Dendritic cell treated with granulocyte-macrophage colony-stimulating factor and Interleukin-4, amounts not matched to agents 40 ng/mL and 50 ng/mL, for 4 days (primary cell): Measurements from ENCODE around the gene PPARA.
A peak's percentile ranks its signal among the peaks of the same experiment; 100 is the strongest.

Source experiments
- H3K27ac Mint-ChIP-seq: one replicate; pipeline ENCODE4 v1.8.0; 2022; ENCODE audit warnings: mild to moderate bottlenecking, mixed read lengths
- H3K27me3 Mint-ChIP-seq: one replicate; pipeline ENCODE4 v1.8.0; 2022; ENCODE audit warnings: mild to moderate bottlenecking, mixed read lengths
- H3K36me3 Mint-ChIP-seq: one replicate; pipeline ENCODE4 v1.8.0; 2022; ENCODE audit warnings: low read depth, mixed read lengths
- H3K4me1 Mint-ChIP-seq: one replicate; pipeline ENCODE4 v1.8.0; 2022; ENCODE audit warnings: low read depth, mixed read lengths
- H3K4me3 Mint-ChIP-seq: one replicate; pipeline ENCODE4 v1.8.0; 2022; ENCODE audit warnings: mild to moderate bottlenecking, moderate library complexity, mixed read lengths
- H3K9me3 Mint-ChIP-seq: one replicate; pipeline ENCODE4 v1.8.0; 2022; ENCODE audit warnings: mixed read lengths
- intact Hi-C: fragments of 100-400 bp; cut with micrococcal nuclease; formaldehyde crosslinking; loops from one replicate; pipeline ENCODE4 v1.15.0; 2022

PPARA gene

DNA sequence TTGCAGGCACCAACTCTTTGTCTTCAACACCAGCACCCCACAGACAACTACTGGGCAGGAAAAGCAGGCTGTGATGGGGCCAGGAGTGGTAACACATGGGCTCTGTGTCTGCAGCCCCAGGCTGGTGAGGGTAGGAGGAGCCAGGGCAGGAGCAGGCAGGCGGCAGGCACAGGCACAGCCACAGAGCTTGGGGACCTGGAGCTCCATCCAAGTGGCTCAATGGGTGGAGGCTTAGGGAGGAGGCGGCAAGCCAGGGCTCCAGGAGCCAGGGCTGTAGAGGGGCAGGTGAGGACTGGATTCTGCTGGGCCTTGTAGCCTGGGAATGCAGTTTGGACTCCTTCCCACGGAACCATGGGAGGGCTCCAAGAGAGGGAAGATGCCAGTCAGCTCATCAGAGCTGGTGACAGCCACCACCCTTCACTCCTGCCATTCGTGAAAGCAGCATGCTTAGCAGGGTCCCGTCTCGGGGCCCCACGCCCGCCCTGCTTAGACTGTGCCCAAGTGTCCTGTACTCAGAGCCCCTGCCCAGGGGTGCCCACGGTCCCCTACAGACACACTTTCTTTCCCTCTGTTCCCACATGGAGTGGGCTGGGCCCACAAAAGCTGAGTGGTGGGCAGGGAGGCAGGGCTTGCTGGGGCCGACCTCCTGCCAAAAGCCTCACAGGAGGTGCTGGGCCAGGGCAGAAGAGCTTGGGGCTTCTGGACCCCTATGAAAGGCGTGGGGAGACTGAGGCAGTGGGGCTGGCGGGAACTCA is 129.9 kb downstream of the PPARA start:
- intact Hi-C loops: no loop called here
- Mint-ChIP-seq H3K4me1 (peaks cover 18% of the 10 kb centered on the region), H3K27ac (peak overlapping the region; percentile 17), H3K27me3 (no peaks in the 10 kb centered on the region), H3K4me3 (no peak overlapping the region), H3K36me3 (peaks cover 100% of the 10 kb centered on the region), H3K9me3 (peaks cover 5% of the 10 kb centered on the region)

DNA sequence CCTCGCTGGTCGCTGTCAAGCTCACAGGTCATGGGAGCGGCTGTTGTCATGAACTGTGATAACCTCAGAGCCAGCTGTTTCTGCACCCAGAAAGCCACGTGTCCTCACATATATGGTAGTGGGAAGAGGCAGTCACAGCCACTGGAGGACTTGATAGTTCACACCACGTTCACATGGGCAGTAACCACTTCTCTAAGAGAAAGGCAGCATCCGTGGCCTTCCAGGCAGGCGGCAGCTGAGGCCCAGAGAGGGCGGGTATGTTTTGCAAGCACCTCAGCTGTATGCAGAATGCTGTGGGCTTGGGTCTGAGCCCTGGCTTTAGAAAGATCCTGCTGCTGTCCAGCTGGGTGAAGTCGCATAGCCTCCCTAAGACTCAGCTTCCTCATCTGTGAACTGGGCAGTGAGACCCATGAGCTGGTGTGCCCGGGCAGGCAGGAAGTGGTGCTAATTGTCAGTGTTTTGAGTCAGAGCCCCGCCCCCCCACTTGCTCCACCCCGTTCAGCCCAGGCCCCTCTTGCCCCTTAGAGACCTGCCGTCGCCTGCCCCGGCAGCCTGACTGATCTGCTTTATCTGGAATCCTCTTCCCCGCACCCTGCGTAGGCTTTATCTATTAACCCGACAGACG is 130.8 kb downstream of the PPARA start:
- H3K4me1 Mint-ChIP-seq: peaks cover 10% of the 10 kb centered on the region
- H3K27me3 Mint-ChIP-seq: no peaks in the 10 kb centered on the region
- H3K4me3 Mint-ChIP-seq: no peak overlapping the region
- H3K27ac Mint-ChIP-seq: peak overlapping the region; percentile 17
- intact Hi-C loops: no loop called here
- peaks cover 100% of the 10 kb centered on the region for H3K36me3 Mint-ChIP-seq
- no peaks in the 10 kb centered on the region for H3K9me3 Mint-ChIP-seq

- H3K4me1 Mint-ChIP-seq: peaks cover 13% of the 10 kb centered on the region
- intact Hi-C loops: no loop called here
- peak overlapping the region; percentile 23 for H3K27ac Mint-ChIP-seq
These were observed 131.7 kb downstream of the PPARA start for GRCh38 chr22:46281866-46282678.

DNA sequence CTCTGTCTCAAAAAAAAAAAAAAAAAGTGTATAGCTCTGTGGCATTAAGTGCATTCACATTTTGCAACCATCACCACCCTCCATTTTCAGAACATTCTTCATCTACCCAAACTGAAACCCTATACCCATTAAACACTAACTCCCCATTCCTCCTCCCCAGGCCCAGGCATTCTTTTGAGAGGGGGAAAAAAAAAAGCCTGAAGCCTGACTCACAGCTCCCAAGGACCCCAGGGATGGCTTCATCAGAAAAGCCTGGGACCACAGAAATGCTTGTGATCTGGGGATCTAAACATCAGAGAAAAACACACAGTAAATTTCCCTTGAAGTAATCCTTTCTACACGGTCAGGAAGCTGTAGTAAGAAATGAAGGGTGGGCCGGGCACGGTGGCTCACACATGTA is 135.7 kb downstream of the PPARA start:
- no peak overlapping the region for H3K27ac Mint-ChIP-seq
- H3K27me3 Mint-ChIP-seq: no peaks in the 10 kb centered on the region
- intact Hi-C loops: no loop called here
- H3K36me3 Mint-ChIP-seq: peaks cover 97% of the 10 kb centered on the region
- H3K4me1 Mint-ChIP-seq: peaks cover 19% of the 10 kb centered on the region
- H3K4me3 Mint-ChIP-seq: no peak overlapping the region
- no peaks in the 10 kb centered on the region for H3K9me3 Mint-ChIP-seq

More at GRCh38 chr22:46281866-46282678, 131.7 kb downstream of the PPARA start:
- no peaks in the 10 kb centered on the region for H3K27me3 Mint-ChIP-seq
- H3K4me3 Mint-ChIP-seq: no peak overlapping the region
- peaks cover 100% of the 10 kb centered on the region for H3K36me3 Mint-ChIP-seq
- H3K9me3 Mint-ChIP-seq: no peaks in the 10 kb centered on the region

DNA sequence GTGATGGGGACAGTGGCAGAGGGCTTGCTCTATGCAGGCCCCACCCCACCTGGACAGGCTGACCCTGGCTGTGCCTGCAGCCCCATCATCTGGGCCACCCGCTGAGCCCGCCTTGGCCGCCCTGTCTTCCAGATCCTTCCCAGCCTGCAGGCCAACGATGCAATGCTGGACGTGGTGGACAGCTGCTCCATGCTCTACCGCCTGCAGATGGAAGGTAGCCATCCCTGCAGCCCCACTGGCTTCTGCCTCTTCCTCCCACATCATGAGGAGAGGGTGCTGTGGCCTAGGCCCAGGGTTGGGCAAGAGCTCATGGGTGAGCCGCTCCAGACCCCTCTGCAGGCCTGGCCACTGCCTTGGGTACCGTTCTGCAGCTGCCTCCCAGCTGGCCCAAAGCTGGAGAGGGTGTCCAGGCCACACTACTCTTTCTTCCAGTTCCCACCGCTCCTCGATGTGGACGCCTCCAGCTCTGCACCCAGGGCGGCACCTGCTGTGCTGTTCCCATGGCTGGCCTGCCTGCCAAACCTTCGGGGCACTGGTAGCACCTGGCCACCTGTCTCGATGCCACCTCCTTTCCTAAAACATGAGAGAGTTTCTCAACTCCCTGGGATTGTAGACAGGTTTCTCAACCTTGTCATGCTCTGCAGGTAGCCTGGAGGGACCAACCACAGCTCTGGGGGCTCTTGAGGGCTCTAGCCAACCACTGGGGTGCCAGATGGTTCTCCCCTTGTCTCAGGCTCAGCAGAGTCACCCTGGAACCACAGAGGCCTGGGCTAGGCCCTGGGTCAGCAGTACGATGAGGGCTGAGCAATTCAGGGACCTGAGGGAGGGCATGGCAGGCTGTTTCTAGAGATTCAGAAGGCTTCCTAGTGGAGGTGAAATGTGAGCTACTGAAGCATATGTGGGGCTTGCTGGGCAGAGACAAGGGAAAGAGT is 136.9 kb downstream of the PPARA start:
- Mint-ChIP-seq H3K36me3 (peaks cover 96% of the 10 kb centered on the region), H3K4me3 (peak overlapping the region; percentile 48), H3K4me1 (peaks cover 19% of the 10 kb centered on the region), H3K27me3 (no peaks in the 10 kb centered on the region), H3K27ac (peak overlapping the region; percentile 65), H3K9me3 (no peaks in the 10 kb centered on the region)
- intact Hi-C loops: no loop called here

DNA sequence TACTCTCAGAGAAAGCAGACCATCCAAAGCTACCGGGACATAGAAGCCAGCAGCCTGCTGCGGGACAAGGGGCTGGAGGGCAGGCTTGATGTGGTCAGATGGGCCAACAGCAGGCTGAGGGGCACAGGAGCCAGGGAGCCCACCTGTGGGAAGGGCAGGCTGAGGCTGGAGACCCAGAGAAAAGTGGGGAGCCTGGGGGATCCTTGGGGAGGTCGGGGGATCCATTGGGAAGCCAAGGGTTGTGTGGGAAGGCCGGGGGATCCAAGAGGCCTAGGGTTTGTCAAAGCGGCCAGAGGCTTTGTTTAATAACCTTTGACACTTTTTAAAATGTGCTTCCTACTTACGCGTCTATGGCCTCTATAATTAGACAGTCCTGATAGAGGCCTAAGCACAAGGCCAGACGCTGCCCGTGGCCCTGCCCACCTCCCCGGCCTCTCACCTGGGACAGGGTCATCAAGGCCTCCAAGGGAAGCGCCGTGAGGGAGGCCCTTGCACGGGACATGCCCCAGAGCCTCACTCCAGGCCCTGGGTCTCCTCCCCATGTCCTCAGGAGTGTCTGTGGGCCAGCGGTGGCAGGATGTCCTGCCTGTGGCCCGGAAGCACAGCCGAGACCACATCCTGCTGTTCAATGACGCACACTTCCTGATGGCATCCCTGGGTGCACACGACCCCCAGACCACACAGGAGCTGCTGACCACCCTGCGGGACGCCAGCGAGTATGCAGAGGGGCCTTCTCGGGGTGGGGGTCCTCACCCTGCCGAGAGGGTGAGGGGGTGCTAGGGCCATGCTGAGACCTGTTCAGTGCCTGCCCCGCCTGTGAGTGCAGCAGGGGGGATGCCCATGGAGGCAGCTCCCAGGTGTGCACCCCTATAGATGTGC is 137.8 kb downstream of the PPARA start:
- Mint-ChIP-seq H3K27me3 (no peaks in the 10 kb centered on the region), H3K27ac (peak overlapping the region; percentile 65), H3K9me3 (no peaks in the 10 kb centered on the region), H3K4me3 (peak overlapping the region; percentile 49), H3K4me1 (peaks cover 28% of the 10 kb centered on the region), H3K36me3 (peaks cover 96% of the 10 kb centered on the region)
- intact Hi-C loops: no loop called here

DNA sequence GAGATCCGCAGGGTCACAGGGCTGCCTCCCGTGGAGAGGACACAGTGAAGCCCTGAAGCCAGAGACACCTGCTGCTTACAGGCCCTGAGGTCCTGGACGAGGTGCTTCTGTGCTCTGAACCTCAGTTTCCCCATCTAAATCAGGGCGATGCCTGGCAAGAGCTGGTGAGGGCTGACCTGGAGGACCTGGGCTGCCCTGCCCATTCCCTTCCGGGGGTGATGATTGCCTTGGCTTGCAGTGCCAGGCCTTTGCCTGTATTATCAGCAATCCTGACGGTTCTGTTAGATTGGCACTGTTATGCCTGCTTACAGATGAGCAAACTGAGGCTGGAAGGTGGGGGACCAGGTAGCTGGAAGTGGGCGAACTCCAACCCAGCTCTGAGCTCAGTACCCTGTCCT is 138.5 kb downstream of the PPARA start:
- H3K4me3 Mint-ChIP-seq: no peak overlapping the region
- H3K27ac Mint-ChIP-seq: peak overlapping the region; percentile 65
- intact Hi-C loops: no loop called here
- no peaks in the 10 kb centered on the region for H3K27me3 Mint-ChIP-seq
- peaks cover 35% of the 10 kb centered on the region for H3K4me1 Mint-ChIP-seq
- no peaks in the 10 kb centered on the region for H3K9me3 Mint-ChIP-seq
- peaks cover 93% of the 10 kb centered on the region for H3K36me3 Mint-ChIP-seq

- H3K27ac Mint-ChIP-seq: no peak overlapping the region
- peaks cover 87% of the 10 kb centered on the region for H3K36me3 Mint-ChIP-seq
- H3K4me1 Mint-ChIP-seq: peaks cover 40% of the 10 kb centered on the region
- H3K27me3 Mint-ChIP-seq: no peaks in the 10 kb centered on the region
- intact Hi-C loops: no loop called here
- no peak overlapping the region for H3K4me3 Mint-ChIP-seq
- H3K9me3 Mint-ChIP-seq: no peaks in the 10 kb centered on the region
These were observed 139.0 kb downstream of the PPARA start for GRCh38 chr22:46289244-46289891.

DNA sequence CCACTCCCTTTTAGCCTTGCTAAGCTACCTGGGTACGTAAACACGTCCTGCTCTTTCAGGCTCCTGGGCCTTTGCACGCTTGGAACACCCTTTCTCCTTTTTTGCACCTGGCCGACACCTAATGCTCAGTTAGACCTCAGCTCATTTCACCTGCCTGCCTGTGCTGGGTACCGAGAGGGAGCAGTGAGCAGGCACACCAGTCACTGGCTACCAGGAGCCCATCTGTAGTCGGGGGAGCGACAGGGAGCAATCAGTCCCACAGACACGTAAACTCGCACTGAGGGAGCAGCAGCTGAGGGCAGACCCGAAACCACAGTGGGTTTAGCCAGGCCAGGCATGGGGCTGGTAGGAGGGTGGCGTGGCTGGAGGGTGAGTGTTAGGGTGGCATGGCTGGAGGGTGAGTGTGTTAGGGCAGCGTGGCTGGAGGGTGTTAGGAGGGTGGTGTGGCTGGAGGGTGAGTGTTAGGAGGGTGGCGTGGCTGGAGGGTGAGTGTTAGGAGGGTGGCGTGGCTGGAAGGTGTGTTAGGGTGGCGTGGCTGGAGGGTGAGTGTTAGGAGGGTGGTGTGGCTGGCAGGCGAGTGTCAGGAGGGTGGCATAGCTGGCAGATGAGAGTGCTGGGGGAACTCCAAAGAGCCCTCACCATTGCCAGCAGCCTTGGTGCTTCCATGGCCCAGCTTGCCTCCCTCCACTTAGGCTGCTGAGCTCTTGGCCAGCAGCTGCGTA is 140.0 kb downstream of the PPARA start:
- H3K27ac Mint-ChIP-seq: peak overlapping the region; percentile 72
- intact Hi-C loops: loop anchor here (5.0 to 10.0 kb wide), 2 partner anchors 38 to 285 kb away; partner anchors contain the start of gene CDPF1
- no peak overlapping the region for H3K4me3 Mint-ChIP-seq

DNA sequence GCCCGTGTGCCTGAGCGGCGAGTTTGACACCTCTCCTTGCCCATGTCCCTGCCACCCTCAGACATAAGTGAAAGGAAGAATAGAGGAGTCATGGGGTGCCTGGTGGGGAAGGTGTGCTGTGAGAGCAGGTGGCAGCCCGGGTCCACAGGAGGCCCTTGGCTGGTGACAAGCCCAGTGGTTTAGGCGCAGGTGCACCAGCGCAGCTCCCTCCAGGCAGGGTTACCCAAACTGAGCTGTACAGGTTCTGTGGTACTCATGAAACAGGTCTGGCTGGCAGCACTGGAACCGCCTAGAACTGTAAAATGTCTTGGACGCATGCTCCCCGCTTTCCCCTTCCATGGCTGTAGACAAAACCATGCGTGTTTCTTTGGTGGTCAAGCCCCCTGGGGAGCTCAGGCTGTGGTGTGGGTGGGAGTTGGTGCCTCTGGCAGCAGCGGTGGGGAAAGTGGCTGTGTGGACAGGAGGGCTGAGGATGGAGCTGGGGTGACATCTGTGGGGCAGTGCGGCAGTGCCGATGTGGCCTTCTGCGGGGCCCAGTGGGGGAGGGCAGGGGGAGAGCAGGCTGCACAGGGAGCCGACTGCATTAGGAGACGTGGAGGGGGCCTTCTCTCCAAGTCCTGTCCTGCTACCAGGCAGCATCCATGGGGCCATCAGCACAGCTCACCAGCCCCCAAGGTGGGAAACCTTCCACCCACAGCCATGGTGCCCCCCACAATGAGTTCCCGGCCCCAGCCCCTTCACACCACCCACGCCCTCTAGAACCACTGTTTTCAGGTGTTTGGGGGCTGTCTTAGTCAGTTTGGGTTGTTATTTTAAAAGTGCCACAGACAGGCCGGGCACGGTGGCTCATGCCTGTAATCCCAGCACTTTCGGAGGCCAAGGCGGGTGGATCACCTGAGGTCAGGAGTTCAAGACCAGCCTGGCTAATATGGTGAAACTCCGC is 140.8 kb downstream of the PPARA start:
- H3K4me3 Mint-ChIP-seq: no peak overlapping the region
- intact Hi-C loops: loop anchor here (5.0 to 10.0 kb wide), 2 partner anchors 39 to 286 kb away; partner anchors contain the start of gene CDPF1
- H3K9me3 Mint-ChIP-seq: no peaks in the 10 kb centered on the region
- H3K36me3 Mint-ChIP-seq: peaks cover 71% of the 10 kb centered on the region
- H3K27me3 Mint-ChIP-seq: no peaks in the 10 kb centered on the region
- H3K27ac Mint-ChIP-seq: peak overlapping the region; percentile 72
- peaks cover 53% of the 10 kb centered on the region for H3K4me1 Mint-ChIP-seq

More for the DNA sequence above, 140.0 kb downstream of the PPARA start:
- Mint-ChIP-seq H3K9me3 (no peaks in the 10 kb centered on the region), H3K36me3 (peaks cover 78% of the 10 kb centered on the region), H3K4me1 (peaks cover 45% of the 10 kb centered on the region), H3K27me3 (no peaks in the 10 kb centered on the region)

DNA sequence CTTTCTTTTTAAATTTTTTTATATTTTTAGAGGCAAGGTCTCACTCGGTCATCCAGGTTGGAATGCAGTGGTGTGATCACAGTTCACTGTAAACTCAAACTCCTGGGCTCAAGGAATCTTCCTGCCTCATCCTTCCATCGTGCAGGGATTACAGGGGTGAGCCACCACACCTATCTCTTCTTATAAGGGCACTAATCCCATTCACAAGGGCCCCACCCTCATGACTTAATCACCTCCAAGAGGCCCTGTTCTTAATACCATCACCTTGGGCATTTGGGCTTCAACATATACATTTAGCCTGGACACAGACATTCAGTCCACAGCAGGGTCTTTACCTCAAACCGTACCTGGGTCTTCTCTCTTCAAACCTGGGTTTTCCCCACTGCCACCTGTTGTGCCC is 141.8 kb downstream of the PPARA start:
- peaks cover 56% of the 10 kb centered on the region for H3K4me1 Mint-ChIP-seq
- peak overlapping the region; percentile 89 for H3K27ac Mint-ChIP-seq
- intact Hi-C loops: loop anchor here (5.0 to 10.0 kb wide), 2 partner anchors 40 to 287 kb away; partner anchors contain the start of gene CDPF1
- no peaks in the 10 kb centered on the region for H3K27me3 Mint-ChIP-seq
- no peaks in the 10 kb centered on the region for H3K9me3 Mint-ChIP-seq
- peaks cover 64% of the 10 kb centered on the region for H3K36me3 Mint-ChIP-seq
- H3K4me3 Mint-ChIP-seq: no peak overlapping the region
